HG03060 (cell line): ENCODE measurements around the gene TUBB4B.

ENCODE experiments used
- ATAC-seq: cut with Tn5 transposase; IDR thresholded peaks from one replicate; pipeline ENCODE4 v1.9.1; 2021; ENCODE audit warnings: low read depth, moderate number of reproducible peaks; ENCODE audit not compliant: unreplicated experiment

Gene TUBB4B

GRCh38 chr9:137240841-137241489 lies at the start of gene TUBB4B:
TUBB4B (plus strand) TSS chr9:137241287; CDS start chr9:137241361, 74 bp downstream.
- ATAC-seq, result peak; percentile 84

DNA sequence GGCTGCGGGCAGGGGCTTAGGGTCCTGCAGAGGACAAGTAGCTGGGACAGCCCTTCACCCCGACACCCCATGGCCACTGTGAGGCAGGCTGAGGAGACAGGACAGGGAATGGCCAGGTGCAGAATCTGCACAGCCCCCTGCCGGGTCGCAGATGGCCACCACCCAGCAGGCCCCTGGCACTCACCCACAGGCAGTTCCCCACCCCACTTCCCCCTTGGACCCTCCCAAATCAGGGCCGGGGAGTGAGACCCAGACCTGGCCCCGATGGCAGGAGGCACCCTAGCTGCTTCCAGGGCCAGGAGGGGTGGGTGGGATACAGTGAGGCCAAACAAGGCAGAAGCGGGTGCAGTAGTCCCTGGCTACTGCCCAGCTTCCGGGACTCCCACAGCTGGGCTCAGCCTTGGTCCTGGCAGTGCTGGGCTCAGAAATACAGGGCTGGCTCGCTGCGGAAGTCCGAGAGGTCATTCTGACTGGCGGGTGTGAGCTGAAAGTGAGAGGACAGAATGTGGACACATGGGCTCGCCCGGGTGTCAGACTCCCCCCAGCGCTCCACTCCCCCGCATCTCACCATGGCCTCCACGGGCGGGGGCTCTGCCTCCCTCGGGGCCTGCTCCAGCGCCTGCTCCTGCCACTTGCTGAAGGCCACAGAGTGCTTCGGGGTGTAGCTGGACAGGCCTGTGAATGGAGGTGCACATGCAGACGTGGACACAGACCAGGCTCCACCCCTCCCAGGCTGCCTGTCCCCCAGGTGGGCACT lies 49.2 kb upstream of the TUBB4B start:
- ATAC-seq, result no peak

- no peak for ATAC-seq
Observed at GRCh38 chr9:137192448-137192780, 48.7 kb upstream of the TUBB4B start.

GRCh38 chr9:137192859-137193258 lies 48.2 kb upstream of the TUBB4B start:
- no peak for ATAC-seq

GRCh38 chr9:137193771-137194170 lies 47.3 kb upstream of the TUBB4B start:
- ATAC-seq, result no peak

DNA sequence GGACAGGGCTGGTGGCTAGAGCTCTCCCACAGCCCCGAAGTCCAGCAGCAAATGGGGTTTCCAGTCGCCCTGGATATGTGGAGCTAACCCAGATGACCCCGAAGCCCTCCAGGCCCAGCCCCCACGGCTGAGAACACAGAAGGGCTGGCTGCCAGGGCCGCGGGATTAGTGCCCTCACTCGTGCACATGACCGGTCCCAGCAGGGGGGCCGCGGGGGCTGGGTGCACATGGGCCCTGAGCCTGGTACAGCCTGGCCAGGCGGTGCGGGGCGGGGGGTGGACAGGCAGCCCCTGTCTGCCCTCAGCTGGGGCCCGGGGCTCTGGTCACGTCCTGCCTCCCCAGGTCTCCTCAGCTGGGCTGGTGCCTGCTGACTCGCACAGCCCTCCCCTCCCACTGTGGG lies 46.7 kb upstream of the TUBB4B start:
- no peak for ATAC-seq

DNA sequence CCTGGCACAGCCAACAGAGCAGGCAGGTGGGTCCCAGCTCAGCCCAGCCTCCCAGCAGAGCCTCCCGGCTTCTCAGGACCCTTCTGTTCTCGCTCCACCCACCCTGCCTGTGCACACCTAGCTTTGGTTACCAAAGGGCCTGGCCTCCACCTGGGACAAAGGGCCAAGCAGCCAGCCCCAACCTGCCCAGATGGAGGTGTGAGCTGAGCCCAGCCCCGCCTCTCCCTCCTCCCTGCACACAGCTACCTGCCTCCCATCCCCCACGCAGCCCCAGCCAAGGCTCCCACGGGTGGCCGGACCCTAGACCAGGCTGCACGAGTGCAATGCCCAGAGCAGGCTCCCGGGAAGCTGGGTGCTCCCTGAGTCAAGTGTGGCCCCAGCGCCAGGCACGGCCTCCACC lies 46.2 kb upstream of the TUBB4B start:
- ATAC-seq, result no peak

- no peak for ATAC-seq
Observed at GRCh38 chr9:137195525-137196220, 45.4 kb upstream of the TUBB4B start.

DNA sequence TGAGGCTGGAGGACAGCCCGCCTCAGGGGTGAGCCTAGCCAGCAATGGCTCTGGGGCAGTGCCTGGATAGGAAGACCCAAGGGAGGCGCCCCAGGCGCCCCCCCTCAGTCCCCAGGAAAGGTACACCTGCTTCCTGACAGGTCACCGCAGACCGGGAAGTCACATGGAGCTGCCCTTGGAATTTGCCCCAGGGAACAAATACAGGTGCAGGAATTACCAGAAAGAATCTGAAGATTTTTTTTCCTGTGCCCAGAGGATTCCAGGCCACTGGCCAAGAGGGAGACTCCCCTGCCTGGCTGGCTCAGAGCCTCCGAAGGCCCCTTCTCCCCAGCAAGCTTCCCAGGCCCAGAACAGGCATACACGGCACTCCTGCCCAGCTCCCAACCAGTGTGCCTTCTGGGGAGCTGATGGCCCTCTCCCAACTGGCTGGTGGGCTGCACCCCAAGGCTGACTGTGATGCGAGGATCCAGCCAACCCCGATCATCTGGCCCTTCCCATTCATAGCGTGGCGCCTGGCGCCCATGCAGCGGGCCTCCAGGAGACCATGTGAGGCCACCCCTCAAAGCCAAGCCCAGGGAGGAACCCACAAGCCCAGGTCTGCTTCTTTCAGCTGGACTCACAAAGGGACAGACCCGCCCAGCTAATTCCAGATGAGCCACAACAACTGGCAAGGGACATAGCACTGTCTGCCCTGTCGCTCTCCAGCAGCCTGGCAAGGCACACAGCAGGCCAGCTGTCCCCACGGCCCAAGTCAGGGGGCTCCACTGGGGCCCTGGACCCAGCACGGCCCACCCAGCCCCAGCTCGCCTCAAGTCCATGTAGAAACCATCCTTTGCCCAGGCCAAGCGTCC lies 42.8 kb upstream of the TUBB4B start:
- ATAC-seq, result no peak

- no peak for ATAC-seq
Observed at GRCh38 chr9:137198902-137199283, 42.2 kb upstream of the TUBB4B start.

DNA sequence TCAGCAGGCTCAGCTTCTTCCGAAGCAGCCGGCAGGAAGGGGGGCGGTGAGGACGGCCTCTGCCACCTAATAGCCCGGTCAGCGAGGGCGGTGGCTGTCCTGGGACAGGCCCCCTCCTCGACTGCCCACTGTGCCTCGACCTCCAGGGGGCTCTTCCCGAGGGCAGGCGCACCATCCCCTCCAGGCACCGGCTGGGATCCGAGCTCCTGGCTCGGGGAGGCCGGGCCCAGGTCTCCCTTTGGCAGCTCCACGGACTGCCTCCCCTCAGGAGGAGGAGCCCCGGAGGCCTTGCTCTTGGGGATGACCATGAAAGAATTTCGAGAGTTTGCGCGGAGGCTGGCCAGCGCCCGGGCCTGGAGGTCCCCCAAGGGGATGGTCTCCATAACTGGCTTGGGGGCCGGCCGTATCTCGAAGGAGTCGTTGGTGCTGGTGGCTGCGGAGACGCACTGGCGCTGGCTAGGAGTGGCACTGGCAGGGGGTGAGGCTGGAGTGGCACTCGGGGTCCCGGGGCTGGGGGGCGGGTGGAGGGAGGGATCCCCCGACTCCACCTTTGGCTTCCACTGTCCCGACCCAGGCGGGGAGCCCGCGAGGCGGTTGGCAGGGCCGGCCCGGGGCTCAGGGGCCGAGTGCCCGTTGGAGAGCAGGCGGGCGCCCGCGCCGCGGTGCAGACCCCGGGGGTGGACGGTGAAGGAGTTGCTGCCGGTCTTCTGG lies 41.5 kb upstream of the TUBB4B start:
- ATAC-seq, result no peak

GRCh38 chr9:137200311-137201204 lies 40.5 kb upstream of the TUBB4B start, which contains the start of gene TPRN:
TPRN (minus strand) TSS chr9:137200741; CDS start chr9:137200711, 30 bp downstream.
- ATAC-seq, result peak; percentile 75

DNA sequence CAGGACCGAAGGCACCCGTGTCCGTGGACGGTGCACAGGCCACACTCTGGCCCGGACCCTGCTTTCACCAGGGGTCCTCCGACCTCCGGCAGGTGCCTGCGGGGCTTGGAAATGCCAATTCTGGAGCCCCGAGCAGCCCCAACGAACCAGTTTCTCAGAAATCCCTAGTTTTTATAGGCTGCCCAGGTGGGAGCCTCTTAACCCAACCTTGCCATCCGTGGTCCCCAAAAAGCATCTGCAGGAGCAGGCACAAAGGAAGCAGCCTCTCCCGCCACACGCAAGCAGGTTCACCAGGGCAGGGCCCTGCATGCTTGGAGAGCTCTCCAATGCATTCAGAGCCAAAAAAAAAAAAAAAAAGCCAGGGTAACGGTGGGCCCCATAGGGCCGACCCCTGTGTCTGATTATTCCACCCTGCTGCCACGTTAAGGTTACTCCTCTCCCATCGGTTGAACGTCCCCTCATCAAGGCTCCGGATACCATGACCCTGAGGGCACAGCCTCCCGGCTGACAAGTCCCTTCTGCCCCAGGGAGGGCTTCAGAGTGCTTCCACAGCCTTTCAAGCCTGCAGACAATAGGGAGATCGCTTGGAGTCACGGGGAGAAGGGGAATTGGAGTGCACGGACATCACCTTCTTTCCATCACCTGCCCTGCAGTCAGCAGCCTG lies 39.8 kb upstream of the TUBB4B start:
- no peak for ATAC-seq

DNA sequence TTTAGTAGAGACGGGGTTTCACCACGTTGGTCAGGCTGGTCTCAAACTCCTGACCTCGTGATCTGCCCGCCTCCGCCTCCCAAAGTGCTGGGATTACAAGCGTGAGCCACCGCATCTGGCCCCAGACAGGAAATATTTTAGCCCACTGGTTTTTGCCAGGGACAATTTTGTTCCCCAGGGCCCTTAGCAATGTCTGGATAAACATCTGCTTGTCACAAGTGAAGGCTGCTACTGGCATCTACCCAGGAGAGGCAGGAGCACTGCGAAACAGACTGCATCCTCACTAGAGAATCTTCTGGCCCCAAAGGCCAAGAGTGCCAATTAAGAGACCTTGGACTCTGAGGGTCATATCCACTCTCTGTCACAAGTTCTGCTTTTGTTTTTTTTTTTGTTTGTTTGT lies 38.1 kb upstream of the TUBB4B start:
- no peak for ATAC-seq

DNA sequence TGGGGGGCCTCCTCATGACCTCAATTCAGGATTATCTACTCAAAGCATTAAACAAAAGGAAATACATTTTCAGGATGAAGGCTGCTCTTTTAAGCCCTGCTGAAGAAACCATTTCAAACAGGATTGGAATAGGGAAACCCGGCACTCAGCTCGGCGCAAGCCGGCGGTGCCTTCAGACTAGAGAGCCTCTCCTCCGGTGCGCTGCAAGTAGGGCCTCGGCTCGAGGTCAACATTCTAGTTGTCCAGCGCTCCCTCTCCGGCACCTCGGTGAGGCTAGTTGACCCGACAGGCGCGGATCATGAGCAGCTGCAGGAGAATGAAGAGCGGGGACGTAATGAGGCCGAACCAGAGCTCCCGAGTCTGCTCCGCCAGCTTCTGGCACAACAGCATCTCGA lies 36.4 kb upstream of the TUBB4B start:
- no peak for ATAC-seq

DNA sequence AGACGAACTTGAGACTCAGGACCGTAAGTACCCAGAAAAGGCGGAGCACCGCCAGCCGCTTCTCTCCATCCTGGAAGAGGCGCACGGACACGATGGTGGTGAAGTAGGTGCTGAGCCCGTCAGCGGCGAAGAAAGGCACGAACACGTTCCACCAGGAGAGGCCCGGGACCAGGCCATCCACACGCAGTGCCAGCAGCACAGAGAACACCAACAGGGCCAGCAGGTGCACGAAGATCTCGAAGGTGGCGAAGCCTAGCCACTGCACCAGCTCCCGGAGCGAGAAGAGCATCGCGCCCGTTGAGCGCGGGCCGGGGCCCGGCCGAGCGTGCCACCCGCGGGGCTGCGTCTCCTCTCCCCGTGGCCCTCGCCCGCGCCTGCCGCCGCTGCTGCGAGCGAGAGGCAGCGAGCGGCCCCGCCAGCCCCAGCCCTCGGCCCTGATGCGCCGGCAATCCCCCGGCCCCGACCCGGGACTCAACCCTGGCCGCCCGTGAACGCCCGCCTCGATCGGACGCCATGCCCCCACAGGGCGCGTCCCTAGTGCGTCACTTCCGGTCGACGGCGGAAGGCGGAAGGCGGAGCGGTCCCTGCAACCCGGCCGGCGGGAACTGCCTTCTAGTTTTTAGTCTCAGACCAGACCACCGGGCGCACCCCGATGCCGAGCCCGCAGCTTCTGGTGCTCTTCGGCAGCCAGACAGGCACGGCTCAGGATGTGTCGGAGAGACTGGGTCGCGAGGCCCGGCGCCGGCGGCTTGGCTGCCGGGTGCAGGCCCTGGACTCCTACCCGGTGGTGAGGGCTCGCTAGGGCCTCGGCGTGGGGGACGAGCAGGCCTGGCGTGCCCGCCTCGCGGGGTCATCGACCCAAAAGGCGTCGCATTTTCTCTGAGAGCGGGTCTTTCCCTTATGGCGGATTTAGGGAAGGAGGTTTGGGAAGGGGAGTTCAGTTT lies 35.7 kb upstream of the TUBB4B start, which contains the start of the genes NDOR1 and TMEM203:
TSS of gene NDOR1 (plus strand) at position 575 of the 944 bp plus-strand sequence. CDS start at position 653, 78 bp downstream.
TSS of gene TMEM203 (minus strand) at position 523 of the 944 bp plus-strand sequence. CDS start at position 289, 234 bp downstream.
- ATAC-seq, result no peak

DNA sequence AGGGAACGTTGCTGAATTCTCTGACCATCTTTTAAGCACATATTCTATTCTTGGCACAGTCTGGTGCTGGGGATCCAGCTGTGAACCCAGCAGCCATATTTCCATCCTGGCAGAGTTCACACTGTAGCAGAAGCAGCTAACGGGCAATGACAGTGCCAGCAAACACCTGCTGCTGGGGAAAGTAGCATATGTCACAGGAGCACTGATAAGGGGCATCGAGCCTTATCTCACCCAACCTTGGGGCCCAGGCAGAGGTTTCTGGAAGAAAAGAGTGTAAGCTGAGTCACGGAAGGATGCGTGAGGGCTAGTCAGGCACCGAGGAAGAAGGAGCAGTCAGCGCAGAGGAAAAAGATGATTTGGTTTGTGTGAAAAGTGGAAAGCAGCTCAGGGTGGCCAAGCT lies 34.5 kb upstream of the TUBB4B start:
- ATAC-seq, result no peak
